GM10248 (cell line): ENCODE data around the gene ANKS3.

ENCODE experiments used
- CTCF ChIA-PET: fragments of 300-600 bp; sonication (Branson Sonifier 250); formaldehyde crosslinking; extraction: SDS; loops from one replicate; lab custom pipeline; 2021; ENCODE audit warnings: antibody characterized with exemption; lab: Yijun Ruan, JAX
- POLR2A ChIA-PET: fragments of 350-650 bp; sonication (Branson Sonifier 250); formaldehyde crosslinking; extraction: SDS; loops from one replicate; lab custom pipeline; 2020; ENCODE audit warnings: antibody characterized with exemption; lab: Yijun Ruan, JAX
- DNase-seq: peaks from one replicate; pipeline ENCODE4 v3.0.0; 2012; ENCODE audit errors: extremely low spot score
- TF ChIP-seq, protein P1 (sequence below): IDR thresholded peaks from 2 replicates; pipeline ENCODE4 v1.5.1; 2012; ENCODE audit warnings: mild to moderate bottlenecking, low read depth; ENCODE audit errors: extremely low read depth, missing control alignments, control extremely low read depth

ANKS3 gene

DNA sequence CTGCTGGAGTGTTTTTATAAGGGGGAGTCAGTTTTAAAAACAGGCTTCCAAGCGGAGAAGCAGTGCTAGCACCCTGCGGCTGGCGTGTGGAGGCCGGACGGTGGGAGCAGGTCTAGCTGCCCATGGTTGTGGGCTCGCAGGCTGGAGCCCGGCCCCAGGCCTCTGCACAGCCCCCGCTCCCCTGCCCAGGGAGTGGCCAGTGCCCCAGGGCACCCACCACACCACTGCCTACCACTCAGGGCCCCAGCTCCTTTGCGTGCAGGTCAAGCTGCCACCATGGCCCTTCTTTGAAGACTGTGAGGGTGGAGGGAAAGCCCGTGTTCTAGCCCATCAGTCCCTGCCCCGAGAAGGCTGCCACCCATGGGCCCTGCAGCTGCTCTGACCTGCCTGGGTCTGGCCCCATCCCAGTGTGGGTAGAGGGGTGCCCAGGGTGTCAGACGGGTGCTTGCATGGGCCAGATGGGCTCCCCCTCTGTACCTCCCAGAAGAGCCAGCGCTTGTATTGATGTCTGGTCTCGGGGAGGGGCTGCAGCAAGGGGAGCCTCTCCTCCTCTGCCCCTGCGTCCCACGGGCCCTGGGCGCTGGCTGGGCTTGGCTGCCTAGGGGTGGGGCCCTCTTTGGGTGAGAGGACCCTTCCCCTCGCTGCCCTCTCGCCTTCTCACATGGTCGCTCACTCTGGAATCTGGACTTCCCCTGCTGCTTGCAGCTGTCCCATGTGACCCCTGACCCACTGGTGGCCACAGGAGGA is 42.2 kb downstream of the ANKS3 start:
- no peak for DNase-seq
- CTCF ChIA-PET = interaction anchor here (0.6 to 2.3 kb wide), 5 partner anchors 11 to 110 kb away, joined by 3 to 5 read pairs (median 3); partner anchors contain the start of genes MGRN1 and ROGDI
- TF ChIP-seq, protein P1, sequence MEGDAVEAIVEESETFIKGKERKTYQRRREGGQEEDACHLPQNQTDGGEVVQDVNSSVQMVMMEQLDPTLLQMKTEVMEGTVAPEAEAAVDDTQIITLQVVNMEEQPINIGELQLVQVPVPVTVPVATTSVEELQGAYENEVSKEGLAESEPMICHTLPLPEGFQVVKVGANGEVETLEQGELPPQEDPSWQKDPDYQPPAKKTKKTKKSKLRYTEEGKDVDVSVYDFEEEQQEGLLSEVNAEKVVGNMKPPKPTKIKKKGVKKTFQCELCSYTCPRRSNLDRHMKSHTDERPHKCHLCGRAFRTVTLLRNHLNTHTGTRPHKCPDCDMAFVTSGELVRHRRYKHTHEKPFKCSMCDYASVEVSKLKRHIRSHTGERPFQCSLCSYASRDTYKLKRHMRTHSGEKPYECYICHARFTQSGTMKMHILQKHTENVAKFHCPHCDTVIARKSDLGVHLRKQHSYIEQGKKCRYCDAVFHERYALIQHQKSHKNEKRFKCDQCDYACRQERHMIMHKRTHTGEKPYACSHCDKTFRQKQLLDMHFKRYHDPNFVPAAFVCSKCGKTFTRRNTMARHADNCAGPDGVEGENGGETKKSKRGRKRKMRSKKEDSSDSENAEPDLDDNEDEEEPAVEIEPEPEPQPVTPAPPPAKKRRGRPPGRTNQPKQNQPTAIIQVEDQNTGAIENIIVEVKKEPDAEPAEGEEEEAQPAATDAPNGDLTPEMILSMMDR = no peak
- POLR2A ChIA-PET = interaction anchor here (0.6 kb wide), 1 partner anchor 469 kb away, joined by 4 read pairs; no protein-coding TSS in a partner anchor

DNA sequence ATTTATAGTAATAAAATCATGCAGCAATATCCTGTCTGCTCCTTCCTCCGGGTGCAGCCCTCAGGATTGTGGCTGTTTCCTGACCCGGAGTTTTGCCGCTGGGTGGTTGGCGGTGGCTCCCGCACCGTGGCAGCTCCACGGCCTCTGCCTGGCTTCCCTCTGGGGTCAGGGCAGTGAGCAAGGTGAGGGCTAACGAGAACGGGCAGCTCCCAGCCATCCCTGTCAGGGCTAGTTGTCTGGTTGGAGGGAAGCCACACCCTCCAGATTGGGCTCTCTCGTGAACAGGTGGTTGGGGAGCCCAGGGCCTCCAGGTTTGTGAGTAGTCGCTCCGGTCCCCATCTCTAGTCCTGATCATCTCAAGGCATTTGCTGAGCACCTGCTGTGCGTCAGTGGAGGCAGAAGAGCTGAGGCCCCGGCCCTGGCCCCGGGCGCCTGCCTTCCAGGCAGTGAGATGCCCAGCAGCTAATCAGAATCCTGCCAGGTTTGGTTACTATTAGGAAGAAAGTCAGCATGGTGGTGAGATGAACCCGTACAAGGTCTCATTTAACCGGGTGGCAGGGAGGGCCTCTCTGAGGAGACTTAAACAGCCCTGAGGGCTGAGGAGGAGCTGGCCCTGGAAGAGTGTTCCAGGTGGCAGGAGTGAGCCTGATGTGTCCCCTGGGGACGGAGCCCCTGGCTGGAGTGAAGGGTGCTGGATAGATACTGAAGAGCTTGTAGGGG is 43.0 kb downstream of the ANKS3 start:
- ChIA-PET CTCF (interaction anchor here (0.6 to 2.3 kb wide), 5 partner anchors 10 to 111 kb away, joined by 3 to 5 read pairs (median 4); partner anchors contain the start of genes MGRN1 and ROGDI), POLR2A (interaction anchor here (0.6 kb wide), 2 partner anchors 153 to 469 kb away, joined by 3 to 4 read pairs; no protein-coding TSS in a partner anchor)
- DNase-seq = no peak
- TF ChIP-seq, protein P1 = no peak

DNA sequence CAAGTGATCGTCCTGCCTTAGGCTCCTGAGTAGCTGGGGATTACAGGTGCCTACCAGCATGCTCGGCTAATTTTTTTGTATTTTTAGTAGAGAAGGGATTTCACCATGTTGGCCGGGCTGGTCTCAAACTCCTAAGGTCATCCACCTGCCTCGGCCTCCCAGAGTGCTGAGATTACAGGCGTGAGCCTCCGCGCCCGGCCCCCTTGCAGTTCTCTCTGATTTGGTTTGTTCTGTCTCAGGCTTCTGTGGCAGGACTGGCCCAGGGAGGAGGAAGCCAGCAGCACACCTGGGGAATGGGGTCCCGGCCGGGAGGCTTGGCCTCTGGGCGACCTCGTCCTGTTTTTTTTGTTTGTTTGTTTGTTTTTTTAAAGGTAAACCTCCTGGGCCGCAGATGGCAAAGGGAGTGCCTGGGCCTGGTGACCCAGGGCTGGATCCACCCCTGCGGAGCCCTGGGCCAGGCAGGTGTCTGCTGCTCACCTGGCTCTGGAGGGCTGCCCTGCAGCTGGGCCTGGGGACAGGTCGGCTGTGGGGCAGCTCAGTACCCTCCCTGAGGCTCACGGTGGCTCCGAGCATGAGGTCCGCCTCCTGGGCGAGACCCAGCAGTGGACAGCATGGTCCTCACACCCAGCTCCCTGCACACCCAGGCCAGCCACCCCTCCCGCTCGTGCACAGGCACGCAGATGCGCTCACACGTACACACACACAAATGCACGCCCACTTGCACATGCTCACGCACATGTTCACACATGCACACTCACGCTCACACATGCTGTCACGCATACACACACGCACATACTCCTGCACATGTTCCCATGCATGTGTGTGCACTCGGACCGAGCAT is 44.0 kb downstream of the ANKS3 start:
- TF ChIP-seq, protein P1 = no peak
- no peak for DNase-seq
- ChIA-PET CTCF (interaction anchor here (1.3 to 1.4 kb wide), 2 partner anchors 20 to 112 kb away, joined by 4 read pairs; partner anchors contain the start of gene ROGDI), POLR2A (interaction anchor here (0.6 kb wide), 1 partner anchor 154 kb away, joined by 3 read pairs; no protein-coding TSS in a partner anchor)

DNA sequence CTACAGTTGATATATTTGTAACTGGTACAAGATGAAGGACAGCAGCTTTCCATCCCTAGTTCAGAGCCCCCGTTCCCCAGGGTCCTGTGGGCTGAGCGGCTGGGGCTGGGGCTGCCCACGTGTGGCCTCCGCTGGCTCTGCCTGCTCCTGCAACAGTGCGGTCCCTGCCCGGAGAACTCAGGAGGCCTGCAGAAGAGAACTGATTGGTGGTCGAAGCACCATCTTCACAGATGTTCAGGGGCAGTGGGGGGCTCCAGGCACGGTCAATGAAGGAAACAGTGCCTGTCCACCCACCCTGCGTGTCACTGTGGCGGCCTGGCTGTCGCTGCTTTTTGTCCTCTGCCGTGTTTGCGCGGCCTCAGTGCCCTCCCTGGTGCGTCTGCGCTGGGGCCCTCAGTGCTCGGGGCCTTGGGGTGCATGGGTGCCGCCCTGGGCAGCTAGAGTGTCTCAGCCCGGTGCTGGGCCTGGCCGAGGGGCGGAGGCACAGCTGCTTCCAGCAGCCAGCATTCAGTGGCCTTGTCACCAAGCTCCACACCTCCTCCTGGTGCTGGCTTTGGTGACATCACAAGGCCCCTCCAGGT is 44.9 kb downstream of the ANKS3 start:
- ChIA-PET CTCF (no interaction called here), POLR2A (no interaction called here)
- DNase-seq = no peak
- TF ChIP-seq, protein P1 = no peak

DNA sequence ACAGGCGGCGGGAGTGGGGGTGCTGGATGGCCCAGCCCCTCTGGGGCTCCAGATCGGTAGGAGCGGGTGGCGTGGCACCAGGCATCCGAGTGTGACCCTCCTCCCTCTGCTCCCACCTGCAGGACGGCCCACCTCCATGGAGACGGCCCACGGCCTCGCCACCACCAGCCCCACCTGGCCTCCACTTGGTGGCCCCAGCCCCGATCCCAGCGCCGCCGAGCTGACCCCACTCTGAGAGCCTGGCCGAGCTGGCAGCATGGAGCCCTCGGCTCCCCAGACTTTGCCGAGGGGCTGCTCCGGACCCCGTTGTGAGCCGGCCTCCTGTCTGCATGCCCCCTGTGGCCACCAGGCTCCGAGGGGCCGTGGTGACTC is 45.4 kb downstream of the ANKS3 start:
- POLR2A ChIA-PET = no interaction called here

More for the DNA sequence above, 45.4 kb downstream of the ANKS3 start:
- no peak for DNase-seq
- TF ChIP-seq, protein P1 = no peak
- CTCF ChIA-PET = no interaction called here
